Endothelial cell of umbilical vein (primary cell): ENCODE measurements around the gene DLST. TPM values are rescaled to one million over a fixed set of nuclear protein-coding genes. Genes with fewer than 3 reads are reported as not detected.

Source experiments
- Bru-seq: library from RNA; stranded (reverse); fragments of 400-500 nt; gene quantifications from one replicate; lab custom pipeline; 2021; lab: Mats Ljungman, UMichigan
- BruChase-seq, 2 experiments: library from RNA; stranded (reverse); fragments of 400-500 nt; gene quantifications; one replicate each; lab custom pipeline; 2021; lab: Mats Ljungman, UMichigan
- BruUV-seq: library from RNA; stranded (reverse); fragments of 400-500 nt; replicated peaks from 2 replicates; lab custom pipeline; 2021; lab: Mats Ljungman, UMichigan
- CTCF ChIA-PET: fragments of 300-600, 350-600 bp; sonication (Branson Sonifier 250); formaldehyde crosslinking; loops from one replicate; lab custom pipeline; 2021; ENCODE audit warnings: antibody characterized with exemption, inconsistent platforms; lab: Charles Lee
- POLR2A ChIA-PET: fragments of 300-600, 350-600 bp; sonication (Branson Sonifier 250); formaldehyde crosslinking; loops from one replicate; lab custom pipeline; 2021; ENCODE audit warnings: antibody characterized with exemption, inconsistent platforms; lab: Charles Lee
- DNase-seq: peaks from one replicate; pipeline ENCODE4 v3.0.0-alpha.2; 2011; ENCODE audit warnings: low read depth, low spot score
- FAIRE-seq: peaks from 2 replicates; lab custom pipeline; 2011; peaks lifted over from hg19 to GRCh38; lab: Jason Lieb, UNC
- H2AFZ ChIP-seq: 2 replicates; pipeline ENCODE4 v1.6.0; 2012; ENCODE audit warnings: low read depth, low read length, control low read depth, inconsistent platforms
- H3K27ac ChIP-seq: 2 replicates; pipeline ENCODE4 v1.5.1; 2011; ENCODE audit warnings: low read depth, mild to moderate bottlenecking, control low read depth, low read length, moderate library complexity; ENCODE audit not compliant: insufficient read depth
- H3K27me3 ChIP-seq, 2 experiments: 2 replicates each; pipeline versions ENCODE4 v1.6.0 to v1.6.1; 2011; ENCODE audit warnings: low read length in 2 of 2, mixed read lengths in 1 of 2; ENCODE audit not compliant: control insufficient read depth in 2 of 2, insufficient read depth in 2 of 2
- H3K36me3 ChIP-seq, 2 experiments: 2 replicates in 1 of 2; 3 replicates in 1 of 2; pipeline ENCODE4 v1.5.1; 2011; ENCODE audit warnings: low read length in 2 of 2, mild to moderate bottlenecking in 1 of 2, moderate library complexity in 1 of 2; ENCODE audit not compliant: control insufficient read depth in 2 of 2, insufficient read depth in 2 of 2; ENCODE audit errors: extremely low read depth in 1 of 2
- H3K4me1 ChIP-seq: 3 replicates; pipeline ENCODE4 v1.5.1; 2011; ENCODE audit warnings: mild to moderate bottlenecking, low read length; ENCODE audit not compliant: control insufficient read depth, insufficient read depth; ENCODE audit errors: extremely low read depth
- H3K4me2 ChIP-seq: 2 replicates; pipeline ENCODE4 v1.6.1; 2011; ENCODE audit warnings: low read length, control low read depth, mixed read lengths; ENCODE audit not compliant: insufficient read depth
- H3K4me3 ChIP-seq, 3 experiments: fragments of 200-600 bp in 1 of 3; sonication (generic), shearing (Covaris generic) in 1 of 3; replicated peaks in 1 of 3; 2 replicates each; pipeline ENCODE4 v1.5.1; 2011 to 2016; ENCODE audit warnings: control low read depth in 3 of 3, low read length in 3 of 3, mild to moderate bottlenecking in 2 of 3, inconsistent platforms in 1 of 3, low read depth in 1 of 3, moderate library complexity in 1 of 3; ENCODE audit not compliant: insufficient read depth in 1 of 3
- H3K79me2 ChIP-seq: 2 replicates; pipeline ENCODE4 v1.6.0; 2012; ENCODE audit warnings: low read length, inconsistent platforms; ENCODE audit not compliant: control insufficient read depth, insufficient read depth
- H3K9ac ChIP-seq: replicated peaks from 2 replicates; pipeline ENCODE3; 2011; ENCODE audit warnings: low read length, control low read depth; ENCODE audit not compliant: insufficient read depth; ENCODE audit errors: extremely low read depth
- H3K9me1 ChIP-seq: replicated peaks from 3 replicates; pipeline ENCODE4 v1.6.0; 2011; ENCODE audit warnings: mild to moderate bottlenecking, low read length; ENCODE audit not compliant: control insufficient read depth, insufficient read depth; ENCODE audit errors: extremely low read depth
- H3K9me3 ChIP-seq: replicated peaks from 2 replicates; pipeline ENCODE4 v1.5.1; 2012; ENCODE audit warnings: low read length, inconsistent platforms; ENCODE audit not compliant: control insufficient read depth, insufficient read depth
- H4K20me1 ChIP-seq: replicated peaks from 2 replicates; pipeline ENCODE3; 2011; ENCODE audit warnings: mild to moderate bottlenecking, low read length; ENCODE audit not compliant: control insufficient read depth, insufficient read depth; ENCODE audit errors: extremely low read depth
- CTCF ChIP-seq, 2 donors: IDR thresholded peaks; 1 replicate in 1 of 2; 2 replicates in 1 of 2; pipeline ENCODE4 v1.5.1; 2011; ENCODE audit warnings: low read length in 2 of 2, mild to moderate bottlenecking in 2 of 2, moderate library complexity in 2 of 2, control low read depth in 1 of 2, inconsistent platforms in 1 of 2, low read depth in 1 of 2; ENCODE audit not compliant: insufficient read depth in 1 of 2; ENCODE audit errors: extremely low read depth in 1 of 2
- EZH2 ChIP-seq: IDR thresholded peaks from 2 replicates; pipeline ENCODE4 v1.6.1; 2012; ENCODE audit warnings: borderline replicate concordance, low read depth, mild to moderate bottlenecking, moderate library complexity, low read length, inconsistent platforms; ENCODE audit not compliant: severe bottlenecking
- FOS ChIP-seq: IDR thresholded peaks from 2 replicates; pipeline ENCODE4 v1.6.1; 2011; ENCODE audit warnings: mild to moderate bottlenecking, low read length, moderate library complexity, borderline replicate concordance; ENCODE audit not compliant: insufficient read depth
- GATA2 ChIP-seq: IDR thresholded peaks from 2 replicates; pipeline ENCODE4 v1.7.0; 2011; ENCODE audit warnings: low read depth, mild to moderate bottlenecking, moderate library complexity, mixed read lengths, low read length; ENCODE audit not compliant: insufficient read length, insufficient read depth
- JUN ChIP-seq: IDR thresholded peaks from 2 replicates; pipeline ENCODE4 v1.6.1; 2011; ENCODE audit warnings: borderline replicate concordance, low read depth; ENCODE audit not compliant: insufficient read length, insufficient read depth
- MAX ChIP-seq: IDR thresholded peaks from 2 replicates; pipeline ENCODE4 v1.6.1; 2011; ENCODE audit not compliant: insufficient read depth, insufficient read length
- MYC ChIP-seq: IDR thresholded peaks from one replicate; pipeline ENCODE4 v1.6.1; 2011; ENCODE audit warnings: mild to moderate bottlenecking, low read depth, low read length
- POLR2A ChIP-seq: IDR thresholded peaks from 2 replicates; pipeline ENCODE4 v1.6.1; 2012; ENCODE audit warnings: low read depth, mild to moderate bottlenecking, control low read depth, low read length
- POLR2AphosphoS5 ChIP-seq: IDR thresholded peaks from 2 replicates; pipeline ENCODE4 v1.6.1; 2012; ENCODE audit warnings: low read depth, mild to moderate bottlenecking, control low read depth, low read length, moderate library complexity; ENCODE audit not compliant: insufficient read depth
- dilution Hi-C: fragments of 300-500 bp; cut with MboI; formaldehyde crosslinking; loops from one replicate; pipeline ENCODE4 v1.15.0; 2019; ENCODE audit warnings: low sequenced_read_pairs; ENCODE audit not compliant: extremely low pct_ligation_motif_present
- intact Hi-C: fragments of 100-400 bp; cut with micrococcal nuclease; formaldehyde crosslinking; loops from one replicate; pipeline ENCODE4 v1.10.0; 2022
- long read RNA-seq: library from polyadenylated mRNA; stranded (forward); transcript quantifications from one replicate; pipeline ENCODE4 v2.0.0, GENCODE V29; 2021
- polyA minus RNA-seq, 3 experiments: library from RNA; depleted of rRNA, polyadenylated mRNA; stranded (reverse); fragments of >200 nt; gene quantifications; 1 replicate in 1 of 3; 2 replicates in 2 of 3; pipeline ENCODE4 v1.2.3, GENCODE V29; 2011
- polyA plus RNA-seq, 4 experiments: library from polyadenylated mRNA; depleted of rRNA in 3 of 4; stranded (reverse) in 3 of 4; unstranded in 1 of 4; fragments of >200 nt; gene quantifications; 2 replicates each; pipeline versions ENCODE4 v1.2.1 to v1.2.3, GENCODE V29; 2011 to 2012; ENCODE audit warnings: missing spikeins in 1 of 4
- total RNA-seq: library from RNA; stranded (reverse); gene quantifications from 2 replicates; pipeline ENCODE4 v1.2.3, GENCODE V29; 2021

Gene DLST
- total RNA-seq = 105 and 110 TPM in 2 replicates
- polyA plus RNA-seq = 91.0 and 98.4 TPM in 2 replicates
- polyA plus RNA-seq (2011; cell fraction: cytosol; rRNA removed) = 133 and 137 TPM in 2 replicates
- polyA plus RNA-seq (2011; cell fraction: nucleus; rRNA removed) = 153 and 154 TPM in 2 replicates
- 72.0 and 81.6 TPM in 2 replicates for polyA plus RNA-seq (2012)
- polyA minus RNA-seq = 130 and 139 TPM in 2 replicates
- polyA minus RNA-seq (2011; cell fraction: cytosol; rRNA and poly(A)+ RNA removed) = 38.6 TPM
- 50.8 and 69.2 TPM in 2 replicates for polyA minus RNA-seq (2011; cell fraction: nucleus; rRNA and poly(A)+ RNA removed)
- percentile 93 among the genes with signal in this experiment for Bru-seq, nascent RNA
- percentile 92 among the genes with signal in this experiment for BruChase-seq, experiment 1, labeled RNA remaining after a 6-hour chase
- BruChase-seq, experiment 2, labeled RNA remaining after a 2-hour chase = percentile 97 among the genes with signal in this experiment
- long read RNA-seq, partial matches to known transcripts = 8 of 11 reads
- long read RNA-seq, other reads (novel, unspliced or antisense) = 2 of 11 reads

- ChIA-PET CTCF (interaction anchor here (1.8 to 14.1 kb wide), 3 partner anchors 20 to 273 kb away, joined by 6 to 245 read pairs (median 39); no protein-coding TSS in a partner anchor), POLR2A (interaction anchor here (0.8 kb wide), 1 partner anchor 58 kb away, joined by 3 read pairs; no protein-coding TSS in a partner anchor)
- H4K20me1 ChIP-seq = peaks cover 6% of the 10 kb centered on the region
- H3K9me3 ChIP-seq = no peaks in the 10 kb centered on the region
- dilution Hi-C loops (no loop called here), intact Hi-C loops (loop anchor here (1.0 kb wide), 3 partner anchors 20 to 272 kb away; no protein-coding TSS in a partner anchor)
- DNase-seq (peak; percentile 87), FAIRE-seq (peak; percentile 71)
- H3K9me1 ChIP-seq = peaks cover 3% of the 10 kb centered on the region
- BruUV-seq = no TSS peak
- peak within 1 kb of the TSS; percentile 74 for H3K27ac ChIP-seq
- peak within 1 kb of the TSS; percentile 98 for H2AFZ ChIP-seq
- H3K9ac ChIP-seq = peak within 1 kb of the TSS; percentile 88
- peaks cover 47% of the 10 kb centered on the region for H3K79me2 ChIP-seq
- TF ChIP-seq POLR2AphosphoS5 (peak; percentile 98), POLR2A (peak; percentile 96), FOS (no peak), GATA2 (no peak), EZH2 (no peak), MAX (no peak), CTCF (IDR thresholded peaks at IDR 0.05; ENCODE audit: extremely low read depth in 1 of 2, insufficient read depth in 1 of 2, low read depth in 1 of 2, low read length in 2 of 2) (no peak), JUN (no peak), MYC (no peak)
- no peaks in the 10 kb centered on the region for H3K36me3 ChIP-seq
- peak within 1 kb of the TSS; percentile 99 for H3K4me2 ChIP-seq
- no peaks in the 10 kb centered on the region for H3K27me3 ChIP-seq
- H3K4me1 ChIP-seq = peaks cover 24% of the 10 kb centered on the region
- H3K4me3 ChIP-seq = peak within 1 kb of the TSS; percentile 49 to 95 (median 93)
These were observed at the start of gene DLST for GRCh38 chr14:74881431-74882102. Gene DLST, plus strand, starts transcription at chr14:74881916. Its CDS starts 38 bp downstream, at chr14:74881954.
